SIG-M5 treated with dmso at 0.1 percent for 504 hours (cell line): ENCODE data around the gene SLC8A2.
"Not testable (repeated sequence)": the region's sequence is repeated elsewhere in the genome, so short reads cannot be mapped to it uniquely, and the experiment has no call there.

Experiments
- DNase-seq: peaks from one replicate; lab custom pipeline; 2025; ENCODE audit not compliant: unreplicated experiment; lab: John Stamatoyannopoulos, UW

SLC8A2 gene

GRCh38 chr19:47384533-47384932, 87.2 kb downstream of the SLC8A2 start:
- DNase-seq = not testable (repeated sequence)

GRCh38 chr19:47383890-47384289, 87.8 kb downstream of the SLC8A2 start:
- not testable (repeated sequence) for DNase-seq

GRCh38 chr19:47381653-47382279, 89.9 kb downstream of the SLC8A2 start:
- DNase-seq = no peak

GRCh38 chr19:47381121-47381520, 90.6 kb downstream of the SLC8A2 start:
- no peak for DNase-seq

GRCh38 chr19:47380559-47380958, 91.1 kb downstream of the SLC8A2 start:
- DNase-seq = no peak

GRCh38 chr19:47379381-47379938, 92.2 kb downstream of the SLC8A2 start:
- no peak for DNase-seq

- DNase-seq = no peak
Observed at GRCh38 chr19:47378246-47378645, 93.4 kb downstream of the SLC8A2 start.
